NCI-H2171 treated with DMSO at 0.1 percent for 48 hours (cell line): ENCODE measurements around the gene KLHDC4.

Experiments
- DNase-seq: peaks from one replicate; lab custom pipeline; 2025; lab: John Stamatoyannopoulos, UW

KLHDC4 gene

GRCh38 chr16:87698676-87699199 is 67.0 kb downstream of the KLHDC4 start:
- no peak for DNase-seq

GRCh38 chr16:87698241-87698640 is 67.5 kb downstream of the KLHDC4 start:
- no peak for DNase-seq

DNA sequence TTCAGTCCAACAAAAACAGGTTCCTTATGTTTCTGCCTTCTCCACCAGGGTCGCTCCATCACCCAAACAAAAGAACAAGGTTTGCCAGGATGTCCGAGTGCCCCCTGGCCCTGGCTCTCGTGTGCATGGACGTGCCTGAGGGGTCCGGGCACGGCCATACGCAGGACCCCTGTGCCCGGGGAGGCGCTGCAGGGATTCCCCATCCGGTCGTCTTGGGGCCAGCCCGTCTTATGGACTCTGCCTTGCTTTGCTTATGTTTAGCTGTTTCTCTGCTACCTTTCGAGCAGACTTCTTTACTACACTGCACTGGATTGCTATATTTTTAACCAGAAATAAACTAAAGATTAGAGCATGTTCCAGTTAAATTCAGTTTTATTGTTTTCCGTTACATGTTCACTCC is 68.0 kb downstream of the KLHDC4 start:
- DNase-seq: no peak

- DNase-seq: no peak
Measured at GRCh38 chr16:87697256-87697655, 68.5 kb downstream of the KLHDC4 start.

- DNase-seq: no peak
Measured at GRCh38 chr16:87696726-87697125, 69.1 kb downstream of the KLHDC4 start.

- DNase-seq: no peak
Measured at GRCh38 chr16:87695534-87695933, 70.3 kb downstream of the KLHDC4 start.

- no peak for DNase-seq
Measured at GRCh38 chr16:87694441-87695125, 71.2 kb downstream of the KLHDC4 start.

DNA sequence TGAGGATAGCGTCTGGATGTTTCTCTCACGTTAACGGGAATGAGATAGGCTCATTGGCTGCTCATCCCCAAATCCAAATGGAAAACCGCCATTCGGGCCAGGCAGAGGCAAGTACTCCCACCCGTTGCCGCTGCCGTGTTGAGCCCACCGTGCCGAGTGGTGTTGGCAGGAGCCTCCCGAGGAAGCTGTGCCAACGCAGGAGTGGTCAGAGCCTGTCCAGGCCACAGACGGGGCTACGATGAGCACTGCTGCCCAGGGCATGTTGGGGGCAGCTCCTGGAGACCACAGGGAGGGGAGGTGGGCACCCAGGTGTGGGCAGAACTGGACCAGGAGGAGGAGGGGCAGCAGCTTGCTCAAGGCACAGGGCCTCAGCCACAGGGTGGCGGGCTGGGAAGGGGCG is 72.0 kb downstream of the KLHDC4 start:
- DNase-seq: no peak

DNA sequence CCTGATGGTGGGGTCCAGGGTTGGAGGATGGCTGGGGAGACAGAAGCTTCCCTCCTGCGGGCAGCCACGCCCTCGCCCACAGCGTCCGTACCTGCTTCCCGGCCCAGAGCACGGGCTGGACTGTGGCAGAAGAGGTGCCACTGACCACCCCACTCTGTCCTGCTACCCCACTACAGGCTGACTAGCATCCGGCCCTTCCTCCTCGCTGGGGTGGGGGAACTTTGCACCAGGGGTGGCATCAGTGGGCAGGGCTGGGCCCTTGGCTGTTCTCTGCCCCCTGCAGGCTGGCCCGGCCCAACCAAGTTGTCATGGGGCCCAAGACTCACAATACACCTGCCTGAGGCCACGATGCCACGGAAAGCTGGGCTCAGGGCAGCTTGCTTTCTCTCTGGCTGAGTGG is 73.0 kb downstream of the KLHDC4 start:
- no peak for DNase-seq

- no peak for DNase-seq
Measured at GRCh38 chr16:87692176-87692575, 73.6 kb downstream of the KLHDC4 start.

- DNase-seq: no peak
Measured at GRCh38 chr16:87691686-87692079, 74.1 kb downstream of the KLHDC4 start.

DNA sequence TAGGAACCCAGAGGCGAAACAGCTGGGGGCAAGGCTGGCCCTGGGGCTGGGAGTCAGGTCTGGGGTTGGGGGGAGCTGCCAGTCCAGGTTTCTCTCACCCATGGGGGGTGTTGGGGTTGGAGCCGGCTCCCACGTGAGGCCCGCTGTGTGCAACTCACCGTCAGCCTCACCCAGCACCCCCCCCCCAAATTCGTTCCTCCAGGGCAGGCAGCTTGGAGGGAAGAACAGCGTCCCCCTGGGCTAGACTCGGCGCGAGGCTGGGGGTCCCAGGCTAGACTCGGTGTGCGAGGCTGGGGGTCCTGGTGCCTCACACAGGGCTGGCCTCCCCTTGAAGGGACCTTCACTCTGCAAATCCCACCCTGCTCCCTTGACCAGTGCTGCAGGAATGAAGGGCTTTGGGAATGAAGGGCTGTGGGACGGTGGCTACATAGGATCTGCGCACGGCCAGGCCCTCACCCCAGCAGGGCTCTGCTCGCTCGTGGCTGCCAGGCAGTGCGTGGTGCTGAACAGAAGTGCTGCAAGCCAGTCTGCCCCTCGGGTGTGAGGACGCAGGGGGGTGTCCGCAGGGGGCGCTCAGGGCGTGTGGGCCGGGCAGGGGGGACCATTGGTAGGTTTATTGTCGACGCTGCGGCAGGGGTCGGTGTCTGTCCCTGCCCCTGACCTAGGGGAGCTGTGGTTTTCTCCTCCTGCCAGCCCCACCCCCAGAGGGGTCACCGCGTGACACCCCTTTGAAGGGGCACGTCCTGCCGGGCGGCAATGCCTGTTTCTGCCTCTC is 74.7 kb downstream of the KLHDC4 start:
- DNase-seq: no peak

- DNase-seq: no peak
Measured at GRCh38 chr16:87689956-87690465, 75.8 kb downstream of the KLHDC4 start.

DNA sequence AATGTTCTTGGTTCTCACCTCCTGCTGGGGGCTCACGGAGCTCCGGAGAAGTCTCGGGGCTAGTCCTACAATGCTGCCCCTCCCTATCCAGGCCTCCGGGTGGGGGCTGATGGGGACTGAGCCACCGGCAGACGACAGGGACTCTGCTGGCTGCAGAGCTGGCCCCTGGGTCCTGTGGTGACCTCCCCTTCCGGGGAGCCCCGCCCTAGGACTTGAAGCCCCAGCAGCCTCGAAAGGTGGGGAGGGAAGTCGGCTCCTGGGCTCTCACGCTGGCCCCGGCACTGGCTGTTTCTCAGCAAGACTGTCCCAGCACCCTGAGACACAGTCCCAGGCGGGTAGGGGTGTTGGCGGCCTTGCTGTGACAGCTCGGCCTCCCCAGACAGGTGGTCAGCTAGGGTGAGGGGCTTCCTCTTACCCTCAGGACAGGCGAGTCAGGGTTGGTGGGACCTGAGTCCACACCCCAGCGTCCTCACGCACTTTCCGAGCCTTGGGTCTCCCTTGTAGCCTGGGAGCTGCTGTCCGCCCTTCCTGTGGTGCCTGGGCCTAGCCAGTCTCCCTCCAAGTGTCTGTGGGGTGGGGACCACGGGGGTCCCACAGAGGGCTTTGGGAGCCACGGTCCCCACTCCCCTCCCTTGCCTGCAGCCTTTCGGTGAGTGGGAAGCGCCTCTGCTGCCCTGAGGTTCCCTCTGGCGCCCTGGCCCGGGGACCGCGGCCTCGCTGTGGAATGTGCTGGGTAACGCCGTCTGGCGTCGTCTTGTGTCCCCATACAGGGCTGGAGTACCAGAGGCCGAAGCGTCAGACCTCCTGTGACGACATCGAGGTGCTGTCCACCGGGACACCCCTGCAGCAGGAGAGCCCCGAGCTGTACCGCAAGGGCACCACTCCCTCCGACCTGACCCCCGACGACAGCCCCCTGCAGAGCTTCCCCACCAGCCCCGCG is 76.6 kb downstream of the KLHDC4 start:
- DNase-seq: no peak

DNA sequence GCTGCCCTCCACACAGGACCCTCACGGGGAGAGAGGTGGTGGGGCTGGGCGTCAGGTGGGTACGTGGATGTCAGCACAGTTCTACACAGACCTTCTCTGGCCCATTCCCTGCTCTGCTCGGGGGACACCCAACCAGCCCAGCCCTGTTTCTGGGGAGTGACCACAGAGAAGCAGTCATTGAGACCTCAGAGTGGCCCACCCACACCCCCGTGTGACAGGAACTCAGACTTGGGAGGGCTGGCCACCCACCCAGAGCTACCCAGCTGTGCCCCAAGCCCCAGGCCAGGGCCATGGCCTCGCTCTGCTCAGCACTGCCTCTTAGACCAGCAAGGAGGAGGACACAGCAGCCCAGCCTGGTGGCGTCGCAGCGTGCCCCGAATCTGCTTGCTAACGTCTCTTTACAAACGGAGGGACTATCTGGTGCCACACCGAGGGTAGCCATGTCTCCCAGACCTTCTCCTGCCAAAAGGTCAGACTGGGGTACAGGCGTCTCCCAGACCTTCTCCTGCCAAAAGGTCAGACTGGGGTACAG is 77.7 kb downstream of the KLHDC4 start:
- DNase-seq: no peak

DNA sequence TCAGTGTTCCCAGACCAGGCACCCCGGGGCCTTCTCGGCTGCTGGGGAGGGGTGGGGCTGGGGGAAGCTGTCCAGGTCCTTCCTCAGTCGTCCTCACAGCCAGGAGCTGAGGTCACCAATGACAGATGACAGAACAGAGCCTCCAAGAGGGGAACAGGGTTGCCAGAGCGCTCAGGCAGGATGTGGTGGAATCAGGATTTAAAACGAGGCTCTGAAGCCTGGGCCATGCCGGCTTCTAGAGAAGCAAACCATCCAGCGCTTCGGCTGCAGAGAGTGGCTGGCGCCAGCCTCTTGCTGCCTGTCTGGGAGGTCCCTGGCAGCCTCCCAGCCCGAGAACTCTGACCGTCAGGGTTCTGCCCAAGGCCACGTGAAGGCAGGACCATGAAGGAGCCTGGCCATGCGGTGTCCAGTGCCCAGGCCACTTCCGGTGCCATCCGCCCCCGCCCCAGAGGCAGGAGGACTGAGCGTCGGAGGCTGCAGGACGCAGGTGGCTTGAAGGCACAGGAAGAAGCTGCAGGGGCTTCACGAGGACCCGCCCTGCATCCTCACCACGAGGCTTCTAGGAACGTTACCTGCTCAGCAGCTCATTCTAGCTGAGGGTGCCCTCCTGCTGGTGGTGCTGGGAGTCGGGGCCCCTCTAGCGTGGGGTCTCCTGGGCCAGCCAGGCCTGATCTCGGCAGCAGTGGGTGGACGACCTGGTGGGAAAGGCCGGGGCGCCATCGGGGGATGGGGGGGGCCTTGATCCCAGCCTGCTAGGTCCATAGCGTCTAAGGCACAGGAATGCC is 78.5 kb downstream of the KLHDC4 start:
- DNase-seq: no peak

GRCh38 chr16:87686697-87687096 is 79.1 kb downstream of the KLHDC4 start:
- no peak for DNase-seq

- DNase-seq: no peak
Measured at GRCh38 chr16:87685766-87686165, 80.0 kb downstream of the KLHDC4 start.

- DNase-seq: no peak
Measured at GRCh38 chr16:87685405-87685755, 80.4 kb downstream of the KLHDC4 start.

DNA sequence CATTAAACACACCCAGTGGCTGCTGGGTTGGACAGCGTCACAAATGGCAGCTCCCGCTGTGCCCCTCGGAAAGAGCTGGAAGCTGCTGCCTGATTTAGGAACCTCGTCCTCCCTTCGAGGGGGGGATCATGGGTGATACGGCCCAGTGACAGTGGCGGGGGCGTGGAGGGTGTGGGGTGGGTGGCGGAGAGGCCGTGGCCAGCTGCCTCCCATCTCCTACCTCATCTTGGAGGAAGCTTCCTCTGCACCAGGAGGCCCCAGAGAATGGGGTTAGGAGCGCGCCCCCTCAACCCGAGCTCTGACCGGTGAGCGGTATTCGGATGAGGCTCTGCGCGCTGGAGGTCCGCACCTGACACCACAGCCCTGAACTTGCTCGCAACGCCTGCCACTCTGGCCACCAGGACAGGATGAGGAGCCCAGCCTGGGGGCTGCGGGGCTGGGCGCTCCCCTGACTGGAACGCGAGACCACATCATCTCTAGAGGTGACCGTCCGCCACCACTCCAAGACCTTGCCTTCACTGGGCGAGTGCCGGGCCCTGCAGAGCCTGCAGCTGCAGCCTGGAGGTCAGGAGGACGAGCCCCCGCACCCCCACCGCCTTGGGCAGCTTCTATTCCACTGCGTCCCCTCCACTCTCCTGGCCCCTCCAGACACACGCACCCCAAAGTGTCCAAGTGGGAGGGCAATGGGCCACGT is 80.9 kb downstream of the KLHDC4 start:
- DNase-seq: no peak
